ENCODE results near the gene SLC9B2.

The SLC9B2 gene

GRCh38 chr4:103076747-103077347 is at the start of gene SLC9B2:
SLC9B2 (minus strand) TSS chr4:103076761; CDS start chr4:103067550, 9,211 bp downstream.
- TF ChIP-seq CTCF (conservative IDR thresholded peaks at IDR 0.05; ENCODE audit: low read length), result no peak
- H3K4me3 ChIP-seq (ENCODE audit: low read length), result peak within 1 kb of the TSS; percentile 76
- DNase-seq (ENCODE audit: low read depth), result no peak

- no peak for TF ChIP-seq CTCF (conservative IDR thresholded peaks at IDR 0.05; ENCODE audit: low read length)
- no peak for DNase-seq (ENCODE audit: low read depth)
- no peak overlapping the region for H3K4me3 ChIP-seq (ENCODE audit: low read length)
These were observed 49.6 kb upstream of the SLC9B2 start for GRCh38 chr4:103126126-103126525.

GRCh38 chr4:103123114-103123513 is 46.6 kb upstream of the SLC9B2 start:
- no peak overlapping the region for H3K4me3 ChIP-seq (ENCODE audit: low read length)
- TF ChIP-seq CTCF (conservative IDR thresholded peaks at IDR 0.05; ENCODE audit: low read length), result no peak
- DNase-seq (ENCODE audit: low read depth), result no peak

- no peak overlapping the region for H3K4me3 ChIP-seq (ENCODE audit: low read length)
- no peak for TF ChIP-seq CTCF (conservative IDR thresholded peaks at IDR 0.05; ENCODE audit: low read length)
- DNase-seq (ENCODE audit: low read depth), result peak; percentile 28
These were observed 41.6 kb upstream of the SLC9B2 start for GRCh38 chr4:103118166-103118565.

- DNase-seq (ENCODE audit: low read depth), result no peak
- TF ChIP-seq CTCF (conservative IDR thresholded peaks at IDR 0.05; ENCODE audit: low read length), result no peak
- H3K4me3 ChIP-seq (ENCODE audit: low read length), result no peak overlapping the region
These were observed 35.0 kb upstream of the SLC9B2 start for GRCh38 chr4:103111598-103111997.

GRCh38 chr4:103108542-103108941 is 32.0 kb upstream of the SLC9B2 start:
- DNase-seq (ENCODE audit: low read depth), result no peak
- no peak overlapping the region for H3K4me3 ChIP-seq (ENCODE audit: low read length)
- TF ChIP-seq CTCF (conservative IDR thresholded peaks at IDR 0.05; ENCODE audit: low read length), result no peak

- no peak for DNase-seq (ENCODE audit: low read depth)
- no peak overlapping the region for H3K4me3 ChIP-seq (ENCODE audit: low read length)
- TF ChIP-seq CTCF (conservative IDR thresholded peaks at IDR 0.05; ENCODE audit: low read length), result no peak
These were observed 29.2 kb upstream of the SLC9B2 start for GRCh38 chr4:103105558-103106356.
